ENCODE results near the gene MRM1. TPM values are rescaled to one million over a fixed set of nuclear protein-coding genes. Genes with fewer than 3 reads are reported as not detected.

The MRM1 gene
- polyA plus RNA-seq, 1 donor (not counting 4 experiments of a cell fraction or from before 2014, with no cell fraction given) = 3.8 TPM

DNA sequence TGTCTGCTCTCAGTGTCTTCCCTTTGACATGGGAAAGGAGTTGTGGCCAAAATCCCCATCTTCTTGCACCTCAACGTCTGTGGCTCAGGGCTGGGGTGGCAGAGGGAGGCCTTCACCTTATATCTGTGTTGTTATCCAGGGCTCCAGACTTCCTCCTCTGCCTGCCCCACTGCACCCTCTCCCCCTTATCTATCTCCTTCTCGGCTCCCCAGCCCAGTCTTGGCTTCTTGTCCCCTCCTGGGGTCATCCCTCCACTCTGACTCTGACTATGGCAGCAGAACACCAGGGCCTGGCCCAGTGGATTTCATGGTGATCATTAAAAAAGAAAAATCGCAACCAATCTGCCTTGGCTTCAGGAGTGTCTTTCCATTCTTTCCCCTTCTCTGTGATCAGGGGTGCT, 918 bp upstream of the MRM1 start:
- no peak overlapping the region for H3K27ac ChIP-seq (ENCODE audit: control insufficient read depth, insufficient read depth, low read length)
- peak overlapping the region; percentile 99 for H3K4me2 ChIP-seq (ENCODE audit: control insufficient read depth, extremely low read depth, insufficient read depth, low read depth, low read length)
- H3K4me3 ChIP-seq (ENCODE audit: control insufficient read depth in 2 of 3, extremely low read depth in 1 of 3, insufficient read depth in 2 of 3, low read depth in 1 of 3, low read length in 3 of 3) = peak overlapping the region in 1 of 3 experiments; percentile 91
- no peak overlapping the region for H2AFZ ChIP-seq (ENCODE audit: control insufficient read depth, low read length)
- dilution Hi-C loops (cut with MboI; ENCODE audit: extremely low pct_ligation_motif_present, low sequenced_read_pairs) = no loop called here
- H3K79me2 ChIP-seq (ENCODE audit: control insufficient read depth, insufficient read depth, low read length) = peaks cover 30% of the 10 kb centered on the region
- no peak for FAIRE-seq
- TF ChIP-seq, protein P1, sequence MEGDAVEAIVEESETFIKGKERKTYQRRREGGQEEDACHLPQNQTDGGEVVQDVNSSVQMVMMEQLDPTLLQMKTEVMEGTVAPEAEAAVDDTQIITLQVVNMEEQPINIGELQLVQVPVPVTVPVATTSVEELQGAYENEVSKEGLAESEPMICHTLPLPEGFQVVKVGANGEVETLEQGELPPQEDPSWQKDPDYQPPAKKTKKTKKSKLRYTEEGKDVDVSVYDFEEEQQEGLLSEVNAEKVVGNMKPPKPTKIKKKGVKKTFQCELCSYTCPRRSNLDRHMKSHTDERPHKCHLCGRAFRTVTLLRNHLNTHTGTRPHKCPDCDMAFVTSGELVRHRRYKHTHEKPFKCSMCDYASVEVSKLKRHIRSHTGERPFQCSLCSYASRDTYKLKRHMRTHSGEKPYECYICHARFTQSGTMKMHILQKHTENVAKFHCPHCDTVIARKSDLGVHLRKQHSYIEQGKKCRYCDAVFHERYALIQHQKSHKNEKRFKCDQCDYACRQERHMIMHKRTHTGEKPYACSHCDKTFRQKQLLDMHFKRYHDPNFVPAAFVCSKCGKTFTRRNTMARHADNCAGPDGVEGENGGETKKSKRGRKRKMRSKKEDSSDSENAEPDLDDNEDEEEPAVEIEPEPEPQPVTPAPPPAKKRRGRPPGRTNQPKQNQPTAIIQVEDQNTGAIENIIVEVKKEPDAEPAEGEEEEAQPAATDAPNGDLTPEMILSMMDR (optimal IDR thresholded peaks at IDR 0.05 in 1 of 3, IDR thresholded peaks at IDR 0.05 in 1 of 3, conservative IDR thresholded peaks at IDR 0.05 in 1 of 3; ENCODE audit: extremely low read depth in 1 of 3, insufficient read depth in 2 of 3, low read length in 3 of 3) = no peak
- TF ChIP-seq EZH2 (IDR thresholded peaks at IDR 0.05; ENCODE audit: low read length) = no peak
- H3K9me1 ChIP-seq (ENCODE audit: control insufficient read depth, extremely low read depth, insufficient read depth, low read length) = no peaks in the 10 kb centered on the region
- peaks cover 1 to 12% of the 10 kb centered on the region in 2 experiments for H3K36me3 ChIP-seq (ENCODE audit: control insufficient read depth in 2 of 2, extremely low read depth in 1 of 2, insufficient read depth in 2 of 2, low read length in 2 of 2)
- peaks cover 16% of the 10 kb centered on the region for H3K4me1 ChIP-seq (ENCODE audit: control insufficient read depth, extremely low read depth, insufficient read depth, low read length)
- DNase-seq (ENCODE audit: low read depth, low spot score) = no peak
- H3K9ac ChIP-seq (ENCODE audit: control insufficient read depth, extremely low read depth, insufficient read depth, low read length) = no peak overlapping the region
- no peaks in the 10 kb centered on the region for H3K27me3 ChIP-seq (ENCODE audit: control insufficient read depth, extremely low read depth, insufficient read depth, low read length)
- no peaks in the 10 kb centered on the region for H4K20me1 ChIP-seq (ENCODE audit: control insufficient read depth, extremely low read depth, insufficient read depth, low read length)
- no peaks in the 10 kb centered on the region for H3K9me3 ChIP-seq (ENCODE audit: control insufficient read depth, low read depth, low read length)

DNA sequence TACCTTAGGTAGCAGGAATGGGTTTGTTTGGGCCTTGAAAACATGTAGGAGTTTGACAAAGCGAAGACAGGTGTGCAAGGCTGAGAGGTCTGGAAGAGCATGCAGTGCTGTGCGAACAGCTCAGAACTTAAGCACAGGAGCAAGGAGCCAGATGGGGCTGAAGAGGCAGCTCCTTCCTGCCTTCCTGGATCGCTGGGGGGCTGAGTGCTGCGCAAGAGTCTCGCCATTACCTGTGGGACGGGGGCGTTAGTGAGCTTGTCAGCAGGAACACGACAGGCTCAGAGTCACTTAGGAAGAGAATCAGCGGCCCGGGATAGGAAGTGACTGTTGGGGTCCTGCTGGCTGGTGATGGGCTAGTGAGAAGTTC, 464 bp upstream of the MRM1 start:
- no peak for DNase-seq (ENCODE audit: low read depth, low spot score)
- H3K36me3 ChIP-seq (ENCODE audit: control insufficient read depth in 2 of 2, extremely low read depth in 1 of 2, insufficient read depth in 2 of 2, low read length in 2 of 2) = peaks cover 4 to 15% of the 10 kb centered on the region in 2 experiments
- peak overlapping the region; percentile 56 to 91 (median 78) for H3K4me3 ChIP-seq (ENCODE audit: control insufficient read depth in 2 of 3, extremely low read depth in 1 of 3, insufficient read depth in 2 of 3, low read depth in 1 of 3, low read length in 3 of 3)
- no peaks in the 10 kb centered on the region for H3K9me3 ChIP-seq (ENCODE audit: control insufficient read depth, low read depth, low read length)
- H3K4me1 ChIP-seq (ENCODE audit: control insufficient read depth, extremely low read depth, insufficient read depth, low read length) = peaks cover 16% of the 10 kb centered on the region
- no peaks in the 10 kb centered on the region for H4K20me1 ChIP-seq (ENCODE audit: control insufficient read depth, extremely low read depth, insufficient read depth, low read length)
- H3K9ac ChIP-seq (ENCODE audit: control insufficient read depth, extremely low read depth, insufficient read depth, low read length) = peak overlapping the region; percentile 82
- H3K9me1 ChIP-seq (ENCODE audit: control insufficient read depth, extremely low read depth, insufficient read depth, low read length) = no peaks in the 10 kb centered on the region
- peaks cover 33% of the 10 kb centered on the region for H3K79me2 ChIP-seq (ENCODE audit: control insufficient read depth, insufficient read depth, low read length)
- FAIRE-seq = no peak
- no peaks in the 10 kb centered on the region for H3K27me3 ChIP-seq (ENCODE audit: control insufficient read depth, extremely low read depth, insufficient read depth, low read length)
- peak overlapping the region; percentile 85 for H2AFZ ChIP-seq (ENCODE audit: control insufficient read depth, low read length)
- no peak for TF ChIP-seq EZH2 (IDR thresholded peaks at IDR 0.05; ENCODE audit: low read length)
- TF ChIP-seq, protein P1 (optimal IDR thresholded peaks at IDR 0.05 in 1 of 3, IDR thresholded peaks at IDR 0.05 in 1 of 3, conservative IDR thresholded peaks at IDR 0.05 in 1 of 3; ENCODE audit: extremely low read depth in 1 of 3, insufficient read depth in 2 of 3, low read length in 3 of 3) = no peak
- peak overlapping the region; percentile 67 for H3K27ac ChIP-seq (ENCODE audit: control insufficient read depth, insufficient read depth, low read length)
- dilution Hi-C loops (cut with MboI; ENCODE audit: extremely low pct_ligation_motif_present, low sequenced_read_pairs) = no loop called here
- H3K4me2 ChIP-seq (ENCODE audit: control insufficient read depth, extremely low read depth, insufficient read depth, low read depth, low read length) = peak overlapping the region; percentile 99

Measured in keratinocyte (primary cell).